Activated CD8-positive, alpha-beta memory T cell treated with anti-CD3 and anti-CD28 coated beads, Interleukin-2, amount 10 ng/mL, durations not matched to agents 7 days and 5 days (primary cell): Measurements from ENCODE around the gene FAM53A. TPM values are rescaled to one million over a fixed set of nuclear protein-coding genes. Genes with fewer than 3 reads are reported as not detected.

ENCODE experiments used
- ATAC-seq: fragments of 150-1000 bp; cut with Tn5 transposase; one replicate; pipeline ENCODE4 v1.10.0; 2021; ENCODE audit warnings: moderate library complexity
- CTCF ChIA-PET: fragments of 350-600 bp; sonication (Branson Sonifier 250); formaldehyde crosslinking; loops from one replicate; lab custom pipeline; 2021; ENCODE audit warnings: antibody characterized with exemption; lab: Charles Lee
- DNase-seq: peaks from one replicate; pipeline ENCODE4 v3.0.0-alpha.2; 2020
- H3K27ac Mint-ChIP-seq: one replicate; pipeline ENCODE4 v1.8.0; 2021; ENCODE audit warnings: mild to moderate bottlenecking, mixed read lengths
- H3K27me3 Mint-ChIP-seq: one replicate; pipeline ENCODE4 v1.8.0; 2021; ENCODE audit warnings: mixed read lengths
- H3K36me3 Mint-ChIP-seq: one replicate; pipeline ENCODE4 v1.8.0; 2021; ENCODE audit warnings: mild to moderate bottlenecking, mixed read lengths
- H3K4me1 Mint-ChIP-seq: one replicate; pipeline ENCODE4 v1.8.0; 2021; ENCODE audit warnings: mixed read lengths
- H3K4me3 Mint-ChIP-seq: one replicate; pipeline ENCODE4 v1.8.0; 2021; ENCODE audit warnings: mild to moderate bottlenecking, moderate library complexity, mixed read lengths
- H3K9me3 Mint-ChIP-seq: one replicate; pipeline ENCODE4 v1.8.0; 2022; ENCODE audit warnings: low read depth, mixed read lengths
- total RNA-seq, 2 experiments: library from RNA; stranded (reverse); gene quantifications; one replicate each; pipeline ENCODE4 v1.2.3, GENCODE V29; 2021

Gene FAM53A
- total RNA-seq, 2 experiments from 2014 or later = 0.23 to 1.6 TPM

DNA sequence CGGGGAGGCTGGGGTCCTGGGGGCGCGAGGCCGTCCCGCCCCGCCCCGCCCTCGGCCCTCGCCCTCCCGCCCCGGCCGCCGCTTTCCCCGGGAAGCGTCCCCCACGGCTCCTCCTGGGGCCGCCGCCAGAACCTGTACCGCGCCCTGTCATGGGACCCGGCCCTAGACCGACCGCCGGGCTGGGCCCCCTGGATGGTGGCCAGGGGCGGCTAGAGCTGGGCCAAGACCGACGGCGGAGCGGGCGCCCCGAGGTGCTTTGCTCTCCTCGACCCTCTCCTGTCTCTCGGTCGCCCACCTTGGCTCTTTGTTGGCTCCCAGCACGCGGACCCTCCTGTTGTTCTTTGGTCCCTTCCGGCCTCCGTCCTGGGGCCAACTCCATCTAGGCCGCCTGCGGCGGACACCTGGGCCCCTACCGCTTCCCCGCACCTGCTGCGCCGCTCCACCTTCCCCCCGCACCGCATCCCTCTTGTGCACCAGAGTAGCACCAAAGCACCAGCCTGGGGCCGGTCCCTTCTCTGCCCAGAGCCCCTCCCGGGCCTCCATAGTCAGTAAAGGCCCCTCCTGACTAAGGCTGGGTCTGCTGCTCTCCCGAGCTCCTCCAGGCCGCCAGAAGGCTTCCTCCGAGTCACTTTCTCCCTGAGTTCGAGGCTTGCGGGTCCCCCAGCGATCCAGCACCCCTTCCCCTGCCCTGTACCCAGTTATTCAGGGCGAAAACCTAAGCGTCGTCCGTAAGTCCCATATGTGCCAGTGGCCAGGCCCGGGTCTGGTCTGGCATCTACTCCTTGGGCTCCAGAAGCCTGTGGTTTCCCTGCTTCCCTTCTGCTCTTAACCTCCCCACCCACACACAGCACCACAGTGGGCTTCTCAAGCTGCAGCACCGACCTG, 37.8 kb upstream of the FAM53A start:
- peak overlapping the region; percentile 98 for H3K27ac Mint-ChIP-seq
- H3K4me3 Mint-ChIP-seq = peak overlapping the region; percentile 99
- H3K36me3 Mint-ChIP-seq = peaks cover 49% of the 10 kb centered on the region
- ATAC-seq (no peak), DNase-seq (no peak)
- H3K9me3 Mint-ChIP-seq = no peaks in the 10 kb centered on the region
- CTCF ChIA-PET = interaction anchor here (0.9 to 15.1 kb wide), 8 partner anchors 8 to 88 kb away, joined by 3 to 278 read pairs (median 14); partner anchors contain the start of gene SLBP
- H3K27me3 Mint-ChIP-seq = no peaks in the 10 kb centered on the region
- H3K4me1 Mint-ChIP-seq = peaks cover 52% of the 10 kb centered on the region

DNA sequence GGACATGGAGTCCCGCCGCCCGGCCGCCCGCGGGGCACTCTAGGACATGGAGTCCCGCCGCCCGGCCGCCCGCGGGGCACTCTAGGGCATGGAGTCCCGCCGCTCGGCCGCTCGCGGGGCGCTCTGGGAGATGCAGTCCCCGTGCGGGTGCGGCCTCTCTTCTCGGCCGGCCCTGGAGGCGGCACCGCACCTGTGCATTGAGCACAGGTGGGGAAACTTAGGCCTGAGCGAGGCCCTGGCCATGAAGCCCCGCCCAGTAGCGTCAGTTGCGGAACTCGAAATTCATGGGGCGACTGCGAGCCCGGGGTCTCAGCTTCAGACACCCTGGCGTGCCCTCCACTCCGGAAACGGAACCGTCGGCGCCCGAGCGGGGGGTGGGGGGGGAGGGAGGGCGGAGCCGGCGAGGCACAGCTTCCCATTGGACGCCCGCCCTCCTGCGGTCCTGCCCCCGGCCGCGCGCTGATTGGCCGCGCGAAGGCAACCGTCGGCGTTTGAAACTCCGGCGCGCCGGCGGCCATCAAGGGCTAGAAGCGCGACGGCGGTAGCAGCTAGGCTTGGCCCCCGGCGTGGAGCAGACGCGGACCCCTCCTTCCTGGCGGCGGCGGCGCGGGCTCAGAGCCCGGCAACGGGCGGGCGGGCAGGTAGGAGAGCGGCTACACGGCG, 37.0 kb upstream of the FAM53A start, which contains the start of the genes TACC3 and TMEM129:
TACC3 (plus strand) TSS at position 519 of the 663 bp plus-strand sequence. CDS start 1,901 bp downstream, outside the sequence.
TMEM129 (minus strand) TSS at position 321 of the 663 bp plus-strand sequence. CDS start 486 bp downstream, outside the sequence.
- Mint-ChIP-seq H3K27ac (peak within 1 kb of the TSS; percentile 98), H3K4me1 (peaks cover 52% of the 10 kb centered on the region), H3K9me3 (no peaks in the 10 kb centered on the region), H3K27me3 (no peaks in the 10 kb centered on the region), H3K4me3 (peak within 1 kb of the TSS; percentile 99), H3K36me3 (peaks cover 42% of the 10 kb centered on the region)
- ATAC-seq (peak; percentile 84), DNase-seq (peak; percentile 97)
- CTCF ChIA-PET = interaction anchor here (0.9 to 15.1 kb wide), 5 partner anchors 9 to 25 kb away, joined by 3 to 278 read pairs (median 16); partner anchors contain the start of gene SLBP

DNA sequence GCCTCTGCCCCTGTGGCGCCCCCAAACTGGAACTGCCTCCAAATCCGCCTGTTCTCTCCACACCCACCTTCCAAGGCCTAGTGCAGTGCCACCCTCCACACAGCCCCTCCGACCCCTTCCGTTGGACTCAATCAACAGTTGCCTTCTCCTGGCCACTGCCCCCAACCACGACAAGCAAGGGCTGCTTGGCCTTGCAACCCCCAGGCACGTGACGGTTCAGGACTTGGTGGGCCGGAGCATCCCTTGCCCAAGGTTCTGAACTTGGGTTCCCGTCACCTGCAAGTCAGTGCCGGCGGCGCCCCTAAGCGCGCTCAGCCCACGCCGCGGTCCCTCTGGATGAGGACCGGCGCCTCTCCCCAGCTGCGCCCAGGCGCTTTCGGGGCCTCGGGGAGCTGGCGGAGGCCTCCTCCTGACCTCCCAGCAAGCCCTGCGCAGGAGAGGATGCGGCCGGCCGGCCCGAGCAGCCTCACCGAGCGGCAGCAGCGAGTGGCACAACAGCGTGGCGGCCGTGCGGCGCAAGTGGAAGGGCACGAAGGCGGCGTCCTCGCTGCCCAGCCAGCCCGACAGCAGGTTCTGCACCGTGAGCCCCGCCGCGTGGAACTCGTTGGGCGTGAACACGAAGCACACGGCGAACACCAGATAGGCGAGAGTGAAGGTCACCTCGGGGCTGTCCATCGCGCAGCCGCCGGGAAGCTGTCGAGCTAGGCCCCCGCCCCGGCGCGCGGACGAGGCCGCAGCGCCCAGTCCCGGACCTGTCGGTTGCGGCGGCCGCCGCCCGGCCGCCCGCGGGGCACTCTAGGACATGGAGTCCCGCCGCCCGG, 36.3 kb upstream of the FAM53A start:
- CTCF ChIA-PET = interaction anchor here (0.7 to 15.1 kb wide), 6 partner anchors 8 to 72 kb away, joined by 3 to 278 read pairs (median 14); partner anchors contain the start of gene SLBP
- H3K4me3 Mint-ChIP-seq = peak overlapping the region; percentile 88
- no peaks in the 10 kb centered on the region for H3K9me3 Mint-ChIP-seq
- peak overlapping the region; percentile 94 for H3K27ac Mint-ChIP-seq
- ATAC-seq (peak; percentile 31), DNase-seq (peak; percentile 77)
- no peaks in the 10 kb centered on the region for H3K27me3 Mint-ChIP-seq
- peaks cover 40% of the 10 kb centered on the region for H3K36me3 Mint-ChIP-seq
- peaks cover 48% of the 10 kb centered on the region for H3K4me1 Mint-ChIP-seq

DNA sequence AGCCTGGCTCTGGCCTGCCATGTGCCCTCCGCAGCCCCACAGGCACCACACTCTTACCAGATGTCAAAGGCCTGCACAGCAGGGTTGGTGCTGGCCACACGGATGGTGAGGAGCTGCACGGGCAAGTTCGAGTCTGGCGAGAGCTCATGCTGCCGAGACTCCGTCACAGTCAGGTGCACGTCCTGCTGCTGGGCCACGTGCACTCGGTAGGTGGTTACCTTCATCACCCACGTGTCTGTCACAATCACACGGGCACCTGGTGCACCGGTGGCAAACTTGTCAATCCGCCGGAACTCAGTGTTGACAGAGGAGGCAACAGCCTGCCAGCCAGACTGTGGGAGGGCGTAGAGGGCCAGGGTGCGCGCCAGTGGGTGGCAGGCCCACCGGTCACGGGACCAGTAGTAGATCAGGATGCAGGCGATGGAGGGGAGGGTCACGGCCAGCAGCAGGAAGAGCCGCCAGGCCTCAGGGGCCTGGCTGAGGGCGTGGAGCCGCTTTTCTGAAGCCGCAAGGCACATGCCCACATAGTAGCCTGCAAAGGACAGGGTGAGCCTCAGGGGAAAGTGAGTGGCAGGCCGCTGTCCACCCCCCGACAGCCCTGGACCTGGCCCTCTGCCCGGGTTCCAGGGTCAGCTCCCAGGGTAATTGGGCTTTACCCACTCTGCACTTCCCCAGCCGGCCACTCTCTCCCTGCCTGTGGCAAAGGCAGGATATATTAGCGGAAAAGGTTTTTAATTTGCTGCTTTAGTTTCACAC, 34.2 kb upstream of the FAM53A start:
- Mint-ChIP-seq H3K4me3 (no peak overlapping the region), H3K9me3 (no peaks in the 10 kb centered on the region), H3K27ac (peak overlapping the region; percentile 42), H3K4me1 (peaks cover 48% of the 10 kb centered on the region), H3K27me3 (no peaks in the 10 kb centered on the region), H3K36me3 (peaks cover 40% of the 10 kb centered on the region)
- CTCF ChIA-PET = interaction anchor here (1.6 to 15.1 kb wide), 2 partner anchors 15 to 22 kb away, joined by 3 to 278 read pairs; no protein-coding TSS in a partner anchor
- DNase-seq = no peak
- no peak for ATAC-seq

DNA sequence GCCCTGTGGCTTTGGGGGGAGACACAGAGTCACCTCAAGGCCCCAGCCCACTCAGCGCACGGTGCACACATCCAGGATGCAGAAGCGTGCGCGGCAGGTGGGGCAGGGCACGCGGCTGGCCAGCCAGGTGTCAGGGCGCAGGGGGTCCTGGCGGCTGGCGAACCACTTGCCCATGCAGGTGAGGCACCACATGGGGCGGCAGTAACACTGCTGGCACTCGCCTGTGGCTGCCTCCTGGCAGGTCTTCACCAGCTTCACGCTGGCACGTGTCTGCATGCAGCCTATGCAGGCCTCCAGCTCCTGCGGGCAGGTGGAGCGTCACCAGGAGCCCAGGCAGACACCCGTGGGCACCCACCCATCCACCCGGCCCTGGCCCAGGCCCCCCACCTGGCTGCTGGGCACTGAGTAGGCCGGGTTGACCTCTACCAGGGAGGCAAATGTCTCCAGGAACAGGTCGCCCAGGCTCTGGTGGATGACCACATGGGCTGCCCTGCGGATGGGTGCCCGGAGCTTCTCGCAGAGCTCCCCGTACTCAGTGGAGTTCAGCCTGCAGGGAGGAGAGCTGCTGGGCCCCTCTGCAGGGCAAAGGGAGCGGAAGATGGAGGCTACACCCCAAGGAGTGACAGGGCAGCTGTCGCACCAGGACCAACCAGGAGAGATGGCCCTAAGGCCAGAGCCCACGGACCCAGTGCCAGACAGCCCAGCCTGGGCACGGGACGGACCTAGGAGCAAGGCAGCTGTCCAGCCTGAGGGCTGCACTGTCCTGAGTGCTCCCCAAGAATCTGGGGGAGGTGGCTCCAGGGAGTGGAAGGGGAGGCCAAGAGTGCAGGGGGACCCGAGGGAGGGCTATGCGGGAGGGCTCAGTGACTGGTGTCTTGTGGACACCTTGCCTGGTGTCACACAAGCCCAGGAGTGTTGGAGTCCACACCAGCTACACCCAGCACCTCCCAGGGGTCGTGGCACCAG, 33.3 kb upstream of the FAM53A start:
- no peak overlapping the region for H3K4me3 Mint-ChIP-seq
- H3K27me3 Mint-ChIP-seq = no peaks in the 10 kb centered on the region

DNA sequence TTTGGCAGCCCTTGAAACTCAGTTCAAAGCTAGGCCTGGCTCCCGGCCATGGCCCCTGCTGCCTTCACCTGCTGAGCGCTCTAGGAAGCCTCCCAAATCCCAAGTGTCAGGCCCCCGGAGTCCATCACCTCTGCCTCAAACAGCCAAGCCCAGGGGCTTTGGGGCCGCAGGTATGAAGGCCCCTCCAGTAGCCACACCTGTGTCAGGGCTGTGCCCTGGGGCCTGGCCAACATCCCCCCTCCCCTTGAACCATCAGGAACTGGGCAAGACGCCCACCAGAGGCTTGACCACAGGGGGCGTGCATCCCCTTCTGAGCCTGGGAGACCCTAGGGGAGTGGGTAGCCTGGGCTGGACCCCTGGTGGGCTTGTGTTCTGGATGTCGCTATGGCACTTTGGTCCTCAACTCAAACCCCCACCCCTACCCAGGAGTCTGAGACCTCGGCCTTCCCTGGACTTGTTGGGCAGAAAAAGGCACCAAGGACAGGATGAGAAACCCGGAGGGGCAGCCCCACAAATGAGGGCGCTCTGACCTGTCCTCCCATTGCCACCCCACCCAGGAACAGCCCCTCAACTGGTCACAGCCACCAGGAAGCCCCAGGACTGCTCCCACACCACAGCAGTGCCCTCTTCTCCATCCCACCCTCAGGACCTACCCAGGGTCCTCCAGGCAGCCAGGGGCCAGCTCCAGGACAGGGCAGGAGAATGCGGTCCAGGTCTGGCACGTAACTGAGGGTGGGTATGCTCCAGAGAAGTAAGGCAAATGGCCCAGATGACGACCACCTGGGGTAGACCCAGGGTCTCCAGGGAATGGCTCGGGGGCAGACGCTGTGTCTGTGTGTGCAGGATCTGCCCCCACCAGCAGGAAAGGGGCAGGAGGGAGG, 32.2 kb upstream of the FAM53A start:
- Mint-ChIP-seq H3K4me3 (no peak overlapping the region), H3K27ac (no peak overlapping the region), H3K27me3 (no peaks in the 10 kb centered on the region), H3K36me3 (peaks cover 31% of the 10 kb centered on the region), H3K9me3 (no peaks in the 10 kb centered on the region), H3K4me1 (peaks cover 46% of the 10 kb centered on the region)
- ATAC-seq (no peak), DNase-seq (no peak)
- CTCF ChIA-PET = interaction anchor here (0.9 kb wide), 1 partner anchor 32 kb away, joined by 3 read pairs; no protein-coding TSS in a partner anchor

More for the DNA sequence above, 33.3 kb upstream of the FAM53A start:
- CTCF ChIA-PET = interaction anchor here (0.9 to 15.1 kb wide), 2 partner anchors 21 to 31 kb away, joined by 3 to 278 read pairs; no protein-coding TSS in a partner anchor
- Mint-ChIP-seq H3K36me3 (peaks cover 35% of the 10 kb centered on the region), H3K9me3 (no peaks in the 10 kb centered on the region), H3K27ac (no peak overlapping the region), H3K4me1 (peaks cover 44% of the 10 kb centered on the region)
- no peak for DNase-seq
- ATAC-seq = no peak

DNA sequence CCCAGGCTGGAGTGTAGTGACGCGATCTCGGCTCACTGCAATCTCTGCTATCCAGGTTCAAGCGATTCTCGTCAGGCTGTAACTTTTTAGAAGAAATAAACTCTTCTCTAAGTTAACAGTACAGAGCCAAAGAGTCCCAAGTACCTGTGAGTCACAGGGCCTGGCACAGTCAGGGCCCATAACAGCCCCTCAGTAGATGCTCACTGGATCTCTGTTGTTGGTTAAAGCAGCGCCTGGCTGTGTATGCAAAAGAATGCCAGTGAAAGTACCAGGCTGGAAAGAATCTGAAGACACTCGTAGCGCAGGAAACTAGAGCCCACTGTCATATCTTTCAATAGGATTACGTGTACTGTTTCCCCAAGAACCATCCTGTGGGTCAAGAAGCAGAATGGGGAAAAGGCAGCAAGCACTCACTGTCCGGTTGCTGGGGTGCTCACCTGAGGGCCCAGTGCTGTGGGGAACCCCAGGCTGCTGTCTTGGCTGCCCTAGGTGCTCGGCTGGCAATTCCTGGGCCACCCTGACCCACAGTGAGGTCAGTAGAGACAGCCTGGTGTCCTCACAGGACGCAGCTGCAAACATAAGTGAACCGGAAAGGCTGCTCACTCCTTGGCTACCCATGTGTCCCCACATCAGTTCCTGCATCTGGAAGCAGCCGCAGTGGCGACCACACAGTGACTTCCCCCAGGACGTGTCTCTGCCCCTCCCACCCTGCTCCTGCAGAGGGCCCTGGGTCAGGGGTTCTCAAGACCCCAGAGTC, 31.1 kb upstream of the FAM53A start:
- H3K36me3 Mint-ChIP-seq = peaks cover 38% of the 10 kb centered on the region

DNA sequence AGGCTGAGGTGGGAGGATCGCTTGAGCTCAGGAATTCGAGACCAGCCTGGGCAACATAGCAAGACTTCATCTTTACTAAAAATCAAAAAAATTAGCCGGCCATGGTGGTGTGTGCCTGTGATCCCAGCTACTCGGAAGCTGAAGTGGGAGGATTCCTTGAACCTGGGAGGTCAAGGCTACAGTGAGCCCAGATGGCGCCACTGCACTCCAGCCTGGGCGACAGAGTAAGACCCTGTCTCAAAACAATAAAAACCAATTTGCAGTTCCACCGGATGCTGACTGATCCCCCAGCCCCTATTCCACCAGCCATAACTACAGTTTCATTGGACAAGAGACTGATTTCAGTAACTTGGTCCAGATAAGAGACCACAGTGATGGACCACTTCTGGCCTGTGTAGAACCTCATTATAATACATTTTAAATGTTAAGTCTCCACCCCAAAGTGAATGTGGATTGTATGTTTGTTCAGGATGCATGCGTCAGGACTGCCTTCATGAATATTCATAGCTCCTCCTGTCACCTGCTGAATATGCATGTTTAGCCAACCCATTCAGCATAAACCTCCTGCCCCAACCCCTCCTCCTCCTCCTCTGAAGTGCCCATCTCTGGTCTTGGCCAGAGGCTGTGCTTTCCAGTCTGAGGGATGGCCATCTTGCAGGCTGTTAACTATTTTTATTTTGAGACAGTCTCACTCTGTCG, 30.3 kb upstream of the FAM53A start:
- Mint-ChIP-seq H3K36me3 (peaks cover 44% of the 10 kb centered on the region), H3K9me3 (no peaks in the 10 kb centered on the region), H3K4me1 (peaks cover 55% of the 10 kb centered on the region), H3K27ac (peak overlapping the region; percentile 99), H3K27me3 (no peaks in the 10 kb centered on the region), H3K4me3 (peak overlapping the region; percentile 100)
- CTCF ChIA-PET = interaction anchor here (0.9 to 12.3 kb wide), 4 partner anchors 12 to 32 kb away, joined by 3 to 144 read pairs (median 4); no protein-coding TSS in a partner anchor
- DNase-seq = no peak
- no peak for ATAC-seq

More for the DNA sequence above, 31.1 kb upstream of the FAM53A start:
- Mint-ChIP-seq H3K27me3 (no peaks in the 10 kb centered on the region), H3K4me1 (peaks cover 55% of the 10 kb centered on the region), H3K27ac (peak overlapping the region; percentile 99), H3K9me3 (no peaks in the 10 kb centered on the region), H3K4me3 (peak overlapping the region; percentile 100)
- DNase-seq (no peak), ATAC-seq (no peak)
- CTCF ChIA-PET = interaction anchor here (12.3 kb wide), 1 partner anchor 20 kb away, joined by 144 read pairs; no protein-coding TSS in a partner anchor

DNA sequence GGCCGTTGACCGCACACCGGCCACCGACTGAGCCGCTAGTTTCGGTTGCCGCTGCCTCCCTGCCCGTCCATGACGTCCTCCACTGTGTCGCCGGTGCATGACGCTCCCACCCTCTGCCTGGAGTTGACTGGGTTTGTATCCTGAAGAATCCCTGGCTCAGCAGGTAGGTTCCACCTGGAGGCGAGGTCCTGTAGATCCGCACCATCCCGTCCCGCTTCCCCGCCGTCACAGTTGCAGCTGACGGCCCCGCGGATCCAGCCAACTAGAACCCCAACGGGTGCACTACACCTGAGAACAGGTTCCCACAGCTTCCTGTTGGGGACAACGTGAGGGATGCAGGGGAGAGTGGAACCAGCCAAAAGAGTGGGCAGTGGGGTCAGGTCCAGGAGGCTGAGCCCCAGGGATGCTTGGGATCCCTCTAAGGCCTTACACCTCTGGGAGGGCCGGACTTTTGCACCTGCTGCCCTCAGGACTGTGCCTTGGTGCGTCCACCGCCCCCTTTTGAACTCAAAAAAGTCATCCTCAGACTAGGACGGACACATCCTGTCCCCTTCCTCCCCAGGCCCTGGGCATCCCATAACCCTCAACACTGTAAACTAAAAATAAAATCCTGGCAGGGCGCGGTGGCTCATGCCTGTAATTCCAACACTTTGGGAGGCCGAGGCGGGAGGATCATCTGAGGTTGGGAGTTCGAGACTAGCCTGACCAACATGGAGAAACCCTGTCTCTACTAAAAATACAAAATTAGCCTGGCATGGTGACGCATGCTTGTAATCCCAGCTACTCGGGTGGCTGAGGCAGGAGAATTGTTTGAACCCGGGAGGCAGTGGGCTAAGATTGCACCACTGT, 29.1 kb upstream of the FAM53A start:
- H3K4me3 Mint-ChIP-seq = peak overlapping the region; percentile 100
- no peak for DNase-seq
- H3K27ac Mint-ChIP-seq = peak overlapping the region; percentile 99
- peak; percentile 7 for ATAC-seq
- H3K9me3 Mint-ChIP-seq = no peaks in the 10 kb centered on the region
- peaks cover 61% of the 10 kb centered on the region for H3K4me1 Mint-ChIP-seq
- CTCF ChIA-PET = interaction anchor here (0.9 to 12.3 kb wide), 5 partner anchors 9 to 19 kb away, joined by 4 to 144 read pairs (median 10); partner anchors contain the start of genes TACC3 and TMEM129
- peaks cover 50% of the 10 kb centered on the region for H3K36me3 Mint-ChIP-seq
- H3K27me3 Mint-ChIP-seq = no peaks in the 10 kb centered on the region
